OCI-M2 (cell line): Measurements from ENCODE around the gene ATXN10.
"Not testable (repeated sequence)": the region's sequence is repeated elsewhere in the genome, so short reads cannot be mapped to it uniquely, and the experiment has no call there.

Source experiments
- DNase-seq: peaks from one replicate; lab custom pipeline; 2025; ENCODE audit not compliant: unreplicated experiment; lab: John Stamatoyannopoulos, UW

ATXN10 gene

GRCh38 chr22:45640941-45641621 lies 30.6 kb upstream of the ATXN10 start:
- DNase-seq: no peak

- no peak for DNase-seq
Observed at GRCh38 chr22:45642986-45643385, 28.6 kb upstream of the ATXN10 start.

DNA sequence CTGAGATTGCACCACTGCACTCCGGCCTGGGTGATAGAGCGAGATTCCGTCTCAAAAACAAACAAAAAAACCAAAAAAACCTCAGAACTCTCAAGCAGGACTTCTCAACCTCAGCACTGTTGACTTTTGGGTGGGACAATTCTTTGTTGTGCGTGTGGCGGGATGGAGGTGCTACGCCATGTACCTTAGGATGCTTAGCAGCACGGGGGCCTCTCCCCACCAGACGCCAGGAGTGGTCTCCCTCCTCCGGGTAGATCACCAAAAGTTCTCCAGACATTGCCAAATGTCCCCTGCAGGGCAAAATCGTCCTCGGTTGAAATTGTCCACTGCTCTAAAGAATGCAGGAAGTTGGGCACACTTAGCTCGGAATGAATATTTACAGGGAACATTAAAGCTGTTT lies 26.9 kb upstream of the ATXN10 start:
- DNase-seq: no peak

- no peak for DNase-seq
Observed at GRCh38 chr22:45645150-45645525, 26.5 kb upstream of the ATXN10 start.

DNA sequence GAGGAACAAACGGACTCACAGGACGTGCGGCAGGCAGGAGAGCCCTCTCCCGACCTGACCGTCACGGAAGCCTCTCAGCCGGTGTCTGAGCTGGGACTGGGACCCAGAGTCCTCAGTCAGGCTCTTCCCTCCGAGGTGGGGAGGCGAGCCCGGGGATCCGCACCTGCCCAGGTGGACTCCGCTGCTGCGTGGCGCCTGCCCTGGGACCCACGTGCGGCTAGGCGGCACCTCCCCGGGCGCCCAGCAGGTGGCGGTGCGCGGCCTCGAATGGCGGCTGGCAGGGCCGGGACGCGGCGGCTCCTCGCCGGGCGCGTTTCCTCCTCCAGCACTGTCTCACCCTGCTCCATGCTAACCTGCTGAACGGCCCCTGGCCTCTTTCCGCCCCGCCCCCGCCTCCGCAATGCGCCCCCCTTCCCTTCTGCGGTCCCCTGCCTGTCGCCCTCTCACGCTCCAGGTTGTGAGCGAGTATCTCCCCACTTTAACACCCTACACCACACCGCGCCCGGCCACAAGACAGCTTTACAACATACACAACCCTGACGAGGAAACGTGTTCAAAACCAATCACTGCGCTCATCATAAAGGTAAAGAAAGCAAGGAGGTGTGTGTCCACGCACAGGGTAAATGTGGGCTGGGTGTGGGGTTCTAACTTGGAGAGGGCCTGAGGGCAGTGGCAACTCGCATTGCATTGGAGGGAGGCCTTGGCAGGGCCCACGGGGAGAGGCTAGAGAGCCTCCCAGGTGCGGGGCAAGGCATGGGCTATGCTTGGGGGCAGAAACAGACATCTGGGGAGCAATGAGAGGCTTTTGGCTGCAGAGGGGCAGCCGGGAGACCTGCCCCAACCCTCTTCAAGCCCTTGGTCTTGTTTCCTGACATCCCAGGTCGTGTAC lies 25.9 kb upstream of the ATXN10 start:
- no peak for DNase-seq

GRCh38 chr22:45647532-45648225 lies 24.0 kb upstream of the ATXN10 start:
- no peak for DNase-seq

DNA sequence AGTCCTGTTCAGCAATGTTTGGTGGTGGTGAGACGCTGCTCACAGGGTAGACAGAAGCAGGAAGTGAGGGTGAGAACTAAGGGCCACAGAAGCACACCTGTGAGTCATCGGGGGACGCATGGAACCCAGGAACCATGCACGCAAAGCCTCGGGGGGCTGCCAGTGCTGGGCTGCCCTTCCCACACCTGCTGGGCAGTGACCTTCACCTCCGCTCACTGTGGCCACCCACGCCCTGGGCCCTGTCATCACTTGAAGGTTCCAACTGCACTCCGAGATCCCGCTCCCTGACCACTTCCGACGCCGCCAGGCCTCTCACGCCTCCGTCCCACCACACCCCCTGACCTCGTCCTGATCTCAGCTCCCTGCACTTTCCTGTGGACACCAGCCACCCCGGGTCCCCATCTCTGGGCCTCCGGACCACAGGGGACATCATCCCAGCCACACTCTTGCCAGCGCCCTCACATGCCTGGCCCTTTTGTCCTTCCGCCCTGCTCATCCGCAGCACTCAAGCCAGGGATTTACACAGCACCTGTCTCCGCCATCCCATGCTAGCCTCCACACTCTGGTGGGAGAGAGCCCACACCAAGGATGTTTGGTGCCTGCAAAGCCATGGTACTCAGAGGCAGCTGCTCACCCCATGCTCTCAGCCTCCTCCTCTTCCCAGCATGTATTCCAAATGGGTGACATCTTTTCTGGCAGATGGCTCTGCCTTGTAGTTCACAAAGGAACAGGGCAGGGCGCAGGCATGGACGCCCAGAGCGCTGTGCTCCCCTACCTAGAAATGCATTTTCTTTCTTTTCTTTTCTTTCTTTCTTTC lies 23.1 kb upstream of the ATXN10 start:
- DNase-seq: no peak

GRCh38 chr22:45649809-45650208 lies 21.8 kb upstream of the ATXN10 start:
- no peak for DNase-seq

- DNase-seq: no peak
Observed at GRCh38 chr22:45650721-45651120, 20.9 kb upstream of the ATXN10 start.

DNA sequence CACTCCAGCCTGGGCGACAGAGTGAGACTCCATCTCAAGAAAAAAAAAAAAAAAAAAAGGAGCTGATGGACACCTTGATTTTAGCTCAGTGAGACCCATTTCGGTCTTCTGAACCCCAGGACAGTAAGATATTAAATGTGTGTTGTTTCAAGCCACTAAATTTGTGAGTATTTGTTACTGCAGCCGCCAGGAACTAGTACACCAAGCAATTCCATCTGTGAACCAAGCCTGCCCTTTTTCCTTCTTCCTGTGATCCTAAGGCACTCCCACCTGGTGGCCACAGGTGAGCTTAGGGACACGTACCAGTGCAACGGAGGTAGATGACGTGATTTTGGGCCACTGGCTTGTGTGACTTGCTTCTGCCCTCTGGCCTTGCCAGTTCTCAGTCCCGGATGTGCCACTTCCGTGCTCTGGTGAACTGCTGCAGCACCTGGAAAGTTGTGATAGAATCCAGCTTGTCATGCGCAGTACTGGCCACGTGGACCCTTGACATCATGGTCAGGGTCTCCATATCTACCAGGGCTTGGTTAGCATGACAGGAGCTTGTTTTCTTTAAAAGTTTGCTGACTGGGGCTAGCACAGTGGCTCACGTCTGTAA lies 19.6 kb upstream of the ATXN10 start:
- DNase-seq: no peak

GRCh38 chr22:45656577-45656976 lies 15.1 kb upstream of the ATXN10 start:
- no peak for DNase-seq

GRCh38 chr22:45657701-45658100 lies 13.9 kb upstream of the ATXN10 start:
- DNase-seq: no peak

DNA sequence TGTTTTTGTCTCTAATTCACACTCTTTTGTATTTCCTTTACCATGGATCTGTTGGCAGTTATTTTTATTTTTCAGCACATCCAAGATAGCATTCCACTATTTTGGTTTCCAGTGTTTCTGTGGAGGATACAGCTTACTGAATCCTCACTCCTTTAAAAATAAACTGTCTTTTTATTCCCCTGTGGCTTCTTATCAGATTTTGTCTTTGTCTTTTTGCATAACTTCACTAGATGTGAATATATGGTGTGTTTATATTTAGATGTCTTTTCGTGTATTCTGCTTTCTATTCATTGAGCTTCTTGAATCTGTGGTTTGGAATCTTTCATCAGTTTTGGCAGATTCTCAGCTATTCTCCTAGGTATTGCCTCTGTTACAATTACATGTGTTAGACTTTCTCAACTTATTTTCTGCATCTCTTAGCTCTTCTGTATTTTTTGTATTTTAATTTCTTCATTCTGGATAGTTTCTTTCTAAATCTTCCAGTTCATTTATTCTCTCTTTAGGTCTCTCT lies 7.4 kb upstream of the ATXN10 start:
- DNase-seq: no peak

DNA sequence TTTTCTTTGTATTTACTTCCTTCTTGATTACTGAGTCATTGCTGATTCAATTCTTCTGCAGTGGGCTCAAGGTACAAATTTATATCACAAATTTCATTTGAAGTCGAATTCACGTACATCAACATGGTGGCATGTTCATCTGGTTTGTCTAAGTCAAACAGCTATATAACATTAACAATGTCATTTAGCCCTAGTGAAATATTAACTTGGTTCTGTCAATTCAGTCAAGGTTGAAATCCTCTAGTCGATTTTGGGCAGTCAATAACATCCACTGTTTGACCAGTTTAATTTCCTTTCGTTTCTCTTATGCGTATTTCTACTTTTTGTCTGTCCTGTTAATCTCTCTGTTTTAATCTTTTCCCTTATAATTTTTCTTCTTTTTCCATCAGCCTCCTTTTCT lies 4.1 kb upstream of the ATXN10 start:
- no peak for DNase-seq

GRCh38 chr22:45670363-45670762 lies 1.3 kb upstream of the ATXN10 start:
- not testable (repeated sequence) for DNase-seq

DNA sequence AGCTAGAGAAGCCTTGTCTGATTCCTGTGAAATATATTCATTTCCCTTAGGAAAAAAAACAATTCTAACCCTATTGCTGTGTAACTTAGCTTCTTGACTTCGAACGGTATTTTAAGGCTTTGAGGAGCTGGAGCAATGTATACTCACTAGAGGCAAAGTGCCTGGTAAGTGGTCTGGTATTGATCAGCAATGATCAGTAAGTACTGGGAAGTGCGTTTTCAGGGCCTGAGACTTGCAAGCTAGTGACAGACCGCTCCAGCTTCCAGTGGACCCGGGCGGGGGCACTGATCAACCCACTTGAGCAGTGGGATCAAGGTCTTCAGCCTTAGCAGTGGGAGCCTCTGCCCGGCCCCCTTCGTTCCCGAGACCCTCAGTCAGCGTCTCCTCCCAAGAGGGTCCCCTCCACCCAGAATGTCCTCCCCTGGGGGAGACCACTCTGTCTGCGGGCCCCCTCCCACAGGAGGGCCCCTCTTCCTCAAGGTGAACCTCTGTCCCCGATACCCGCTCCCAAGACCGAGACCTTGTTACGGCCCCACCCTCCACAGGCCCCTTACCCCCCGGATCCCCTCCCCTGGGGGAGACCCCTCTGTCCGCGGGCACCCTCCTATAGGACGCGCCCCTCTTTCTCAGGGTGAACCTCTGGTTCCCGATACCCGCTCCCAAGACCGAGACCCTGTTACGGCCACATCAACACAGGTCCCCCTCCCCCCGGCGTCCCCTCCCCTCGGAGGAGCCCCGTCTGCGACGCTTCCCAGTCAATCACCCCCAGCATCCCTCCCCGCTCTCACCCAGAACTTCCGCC lies 452 bp upstream of the ATXN10 start:
- peak; percentile 7 for DNase-seq

DNA sequence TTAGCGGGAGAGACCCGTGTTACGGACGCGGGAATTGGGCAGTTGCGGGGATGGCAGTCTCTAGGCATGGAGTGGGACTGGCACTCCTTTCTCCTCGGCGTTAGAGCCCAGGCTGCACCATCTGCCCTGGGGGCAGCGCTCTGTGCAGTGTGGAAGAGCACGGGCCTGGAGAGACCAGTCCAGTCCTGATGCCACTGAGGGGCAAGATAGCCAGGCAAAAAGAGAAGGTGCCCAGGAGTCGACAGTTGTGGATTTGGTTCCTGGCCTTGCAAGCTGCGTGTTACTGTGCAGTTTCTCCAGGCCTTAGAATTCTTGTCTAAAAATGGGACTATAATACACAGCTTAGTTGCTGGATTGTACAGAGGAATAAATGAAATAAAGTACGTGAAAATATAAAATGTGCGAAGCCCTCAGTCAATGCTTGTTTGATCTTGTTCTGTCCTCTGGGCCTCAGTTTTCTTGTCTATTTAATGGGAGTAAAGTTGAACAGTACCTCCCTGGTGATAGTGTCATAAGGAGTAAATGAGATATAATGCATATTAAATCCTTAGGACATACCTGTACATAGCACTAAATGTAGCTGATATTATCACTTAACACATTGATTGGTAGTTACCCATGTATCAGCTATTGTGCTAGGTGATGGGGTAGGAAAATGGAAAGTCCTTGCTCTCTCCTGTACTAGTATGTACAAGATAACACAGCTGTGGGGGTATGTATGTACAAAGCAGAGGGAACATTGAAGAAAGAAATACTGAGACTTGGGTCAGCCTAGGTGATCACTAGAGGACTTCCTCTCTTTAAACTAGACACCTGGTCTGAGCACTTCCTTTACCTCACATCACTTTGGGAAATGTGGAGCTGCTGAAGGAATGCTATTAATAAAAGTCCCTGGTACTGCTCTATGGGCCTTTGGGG lies 1.2 kb downstream of the ATXN10 start:
- no peak for DNase-seq

GRCh38 chr22:45673482-45674175 lies 2.0 kb downstream of the ATXN10 start:
- DNase-seq: no peak
